Kidney epithelial cell (primary cell): ENCODE results near the gene CLNK. TPM values are rescaled to one million over a fixed set of nuclear protein-coding genes. Genes with fewer than 3 reads are reported as not detected.

ENCODE experiments used
- DNase-seq: peaks from one replicate; pipeline ENCODE4 v3.0.0-alpha.2; 2010; ENCODE audit warnings: low read depth
- H3K27me3 ChIP-seq: 2 replicates; pipeline ENCODE4 v1.6.0; 2011; ENCODE audit warnings: low read length; ENCODE audit not compliant: control insufficient read depth, insufficient read depth
- H3K36me3 ChIP-seq: 2 replicates; pipeline ENCODE4 v1.5.1; 2011; ENCODE audit warnings: low read length; ENCODE audit not compliant: control insufficient read depth, insufficient read depth
- H3K4me3 ChIP-seq: 2 replicates; pipeline ENCODE4 v1.5.1; 2011; ENCODE audit warnings: low read depth, mild to moderate bottlenecking, control low read depth, low read length
- total RNA-seq: library from RNA; depleted of rRNA; stranded (reverse); fragments of >200 nt; gene quantifications from 2 replicates; pipeline ENCODE4 v1.2.3, GENCODE V29; 2015
- TF ChIP-seq, protein P1 (sequence below): IDR thresholded peaks from 2 replicates; pipeline ENCODE4 v1.5.1; 2011; ENCODE audit warnings: mild to moderate bottlenecking, moderate library complexity, low read length, control low read depth, inconsistent platforms; ENCODE audit not compliant: insufficient read depth, poor library complexity, severe bottlenecking

CLNK gene
- total RNA-seq, 1 donor from 2014 or later = not detected

DNA sequence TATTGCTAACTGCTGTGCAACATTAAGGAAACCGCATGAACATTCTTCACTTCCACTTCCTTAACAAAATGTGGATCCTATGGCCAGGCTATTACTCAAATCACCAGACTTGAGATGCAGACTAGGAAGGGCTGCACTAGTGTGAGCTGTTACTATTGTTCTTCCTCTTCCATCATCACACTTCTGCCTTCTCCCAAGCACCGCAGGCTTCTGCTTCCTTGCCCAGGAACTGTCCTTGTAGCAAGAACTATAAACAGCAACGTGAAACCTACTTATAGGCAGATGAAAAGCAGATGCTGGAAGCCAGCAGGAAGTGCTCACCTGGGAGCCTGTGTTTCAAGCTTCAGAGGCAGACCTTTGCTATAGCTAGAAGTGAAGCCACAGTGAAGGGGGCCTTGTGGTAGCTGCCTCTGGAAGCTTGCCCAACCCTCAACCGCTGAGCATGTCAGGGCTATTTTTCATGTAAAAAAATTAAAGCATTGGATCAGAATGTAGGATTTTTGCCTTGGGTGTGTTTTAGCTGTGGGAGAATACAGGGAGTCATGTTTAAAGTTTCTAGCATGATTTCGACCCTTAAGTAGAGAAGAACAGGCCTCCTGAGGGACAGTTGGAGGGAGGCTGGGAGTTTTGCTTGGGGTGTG lies 43.9 kb downstream of the CLNK start:
- Histone ChIP-seq H3K4me3 (no peak overlapping the region), H3K27me3 (no peaks in the 10 kb centered on the region), H3K36me3 (no peaks in the 10 kb centered on the region)
- no peak for DNase-seq
- TF ChIP-seq, protein P1, sequence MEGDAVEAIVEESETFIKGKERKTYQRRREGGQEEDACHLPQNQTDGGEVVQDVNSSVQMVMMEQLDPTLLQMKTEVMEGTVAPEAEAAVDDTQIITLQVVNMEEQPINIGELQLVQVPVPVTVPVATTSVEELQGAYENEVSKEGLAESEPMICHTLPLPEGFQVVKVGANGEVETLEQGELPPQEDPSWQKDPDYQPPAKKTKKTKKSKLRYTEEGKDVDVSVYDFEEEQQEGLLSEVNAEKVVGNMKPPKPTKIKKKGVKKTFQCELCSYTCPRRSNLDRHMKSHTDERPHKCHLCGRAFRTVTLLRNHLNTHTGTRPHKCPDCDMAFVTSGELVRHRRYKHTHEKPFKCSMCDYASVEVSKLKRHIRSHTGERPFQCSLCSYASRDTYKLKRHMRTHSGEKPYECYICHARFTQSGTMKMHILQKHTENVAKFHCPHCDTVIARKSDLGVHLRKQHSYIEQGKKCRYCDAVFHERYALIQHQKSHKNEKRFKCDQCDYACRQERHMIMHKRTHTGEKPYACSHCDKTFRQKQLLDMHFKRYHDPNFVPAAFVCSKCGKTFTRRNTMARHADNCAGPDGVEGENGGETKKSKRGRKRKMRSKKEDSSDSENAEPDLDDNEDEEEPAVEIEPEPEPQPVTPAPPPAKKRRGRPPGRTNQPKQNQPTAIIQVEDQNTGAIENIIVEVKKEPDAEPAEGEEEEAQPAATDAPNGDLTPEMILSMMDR = no peak

DNA sequence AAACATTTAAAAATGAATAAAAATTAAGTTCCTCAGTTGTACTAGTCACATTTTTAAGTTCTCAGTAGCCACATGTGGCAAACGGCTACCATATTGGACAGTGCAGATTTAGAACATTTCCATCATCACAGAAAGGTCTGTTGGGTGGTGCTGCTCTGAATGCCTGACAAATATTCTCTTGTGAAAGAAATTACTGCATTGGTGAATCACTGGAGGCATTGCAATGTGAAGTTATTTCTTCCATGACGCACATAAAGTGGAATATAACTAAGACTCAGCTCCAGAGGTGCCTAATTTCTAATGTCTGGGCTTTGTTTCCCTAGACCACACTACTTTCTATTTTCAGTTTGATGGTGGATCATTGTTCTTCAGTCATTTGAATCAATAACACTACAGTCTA lies 44.9 kb downstream of the CLNK start:
- no peaks in the 10 kb centered on the region for H3K36me3 ChIP-seq
- H3K27me3 ChIP-seq = no peaks in the 10 kb centered on the region
- DNase-seq = no peak
- TF ChIP-seq, protein P1 = no peak
- H3K4me3 ChIP-seq = no peak overlapping the region

DNA sequence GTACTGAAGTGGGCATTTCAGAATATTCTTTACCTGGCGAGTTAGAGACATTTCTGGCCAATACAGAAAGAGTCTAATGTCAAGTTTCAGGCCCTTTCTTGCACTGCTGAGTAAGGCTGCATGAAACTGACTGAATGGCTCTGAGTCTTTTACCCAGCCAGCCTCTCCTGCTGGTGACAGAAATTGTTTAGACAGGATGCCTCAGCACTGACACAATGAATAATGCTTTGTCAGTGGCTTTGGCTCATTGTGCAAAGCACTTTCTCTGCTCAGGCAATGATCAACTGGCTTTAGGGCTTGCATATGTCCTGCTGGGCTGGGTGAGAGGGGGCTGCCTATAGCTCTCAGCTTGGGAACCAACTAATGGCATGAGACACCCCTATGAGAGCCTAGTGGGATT lies 45.5 kb downstream of the CLNK start:
- Histone ChIP-seq H3K36me3 (no peaks in the 10 kb centered on the region), H3K4me3 (no peak overlapping the region), H3K27me3 (no peaks in the 10 kb centered on the region)
- TF ChIP-seq, protein P1 = no peak
- DNase-seq = no peak

DNA sequence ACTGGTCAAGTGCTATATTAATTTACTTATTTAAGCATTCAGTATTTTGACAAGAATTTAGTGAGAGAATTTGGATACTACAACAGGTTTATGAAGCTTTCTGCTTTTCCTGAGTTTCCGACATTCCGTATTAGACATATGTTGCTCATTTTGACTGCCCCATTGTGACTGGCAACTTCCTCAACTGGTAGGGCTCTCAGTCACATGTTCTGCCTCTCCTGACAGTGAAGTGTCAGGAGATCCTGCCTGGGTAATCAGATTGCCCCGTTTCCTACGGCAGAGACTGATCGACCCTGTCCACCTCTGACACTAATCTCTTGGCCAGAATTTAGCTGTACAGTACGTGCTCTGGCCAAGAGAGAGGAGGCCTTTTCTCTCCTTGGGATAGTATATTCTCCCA lies 49.5 kb downstream of the CLNK start:
- H3K36me3 ChIP-seq = no peaks in the 10 kb centered on the region
- no peaks in the 10 kb centered on the region for H3K27me3 ChIP-seq
- H3K4me3 ChIP-seq = no peak overlapping the region
- no peak for DNase-seq
- TF ChIP-seq, protein P1 = no peak

DNA sequence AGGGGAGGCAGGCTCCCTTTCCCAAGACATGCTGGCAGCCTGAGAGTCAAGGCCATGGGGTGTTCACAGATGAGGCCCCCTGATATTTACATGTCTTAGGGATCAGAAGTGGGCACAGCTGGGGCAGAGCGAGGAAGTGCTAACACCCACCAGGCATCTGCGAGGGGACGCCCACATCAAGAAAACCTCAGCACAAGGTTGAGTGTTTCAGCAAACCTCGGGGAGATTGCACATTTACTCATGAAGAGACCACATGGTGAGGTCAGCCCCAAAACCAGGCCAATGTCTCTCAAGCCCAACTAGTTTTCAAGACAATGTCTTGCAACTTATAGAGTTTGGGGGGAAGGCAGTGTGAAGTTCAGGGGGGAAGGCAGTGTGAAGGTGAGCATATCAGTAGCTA lies 55.2 kb downstream of the CLNK start:
- no peak for DNase-seq
- Histone ChIP-seq H3K4me3 (no peak overlapping the region), H3K36me3 (no peaks in the 10 kb centered on the region), H3K27me3 (no peaks in the 10 kb centered on the region)
- TF ChIP-seq, protein P1 = no peak

DNA sequence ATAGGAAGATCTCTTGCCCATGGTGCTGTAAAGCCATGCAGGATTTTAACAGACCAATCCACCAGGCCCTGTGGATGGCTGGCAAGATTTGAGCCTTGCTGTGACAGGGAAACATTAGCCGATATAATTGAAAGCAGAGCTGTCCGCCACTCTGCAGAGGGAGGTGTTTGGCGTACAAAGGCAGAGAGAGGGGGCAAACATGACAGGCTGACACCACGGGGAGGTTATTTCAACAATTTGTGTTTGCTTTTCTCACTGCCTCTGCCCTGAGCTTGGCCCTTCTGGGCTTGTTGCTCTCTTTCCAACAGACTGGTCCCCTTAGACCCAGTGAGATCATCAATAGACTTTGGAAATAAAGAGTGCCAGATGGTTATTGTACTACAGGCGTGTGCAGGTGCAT lies 59.4 kb downstream of the CLNK start:
- Histone ChIP-seq H3K36me3 (no peaks in the 10 kb centered on the region), H3K4me3 (no peak overlapping the region), H3K27me3 (no peaks in the 10 kb centered on the region)
- TF ChIP-seq, protein P1 = no peak
- no peak for DNase-seq
